GM21381 (cell line): ENCODE measurements around the gene LYZL4.

Experiments
- ATAC-seq: cut with Tn5 transposase; IDR thresholded peaks from one replicate; pipeline ENCODE4 v1.9.1; 2021; ENCODE audit warnings: mild to moderate bottlenecking, moderate library complexity; ENCODE audit not compliant: unreplicated experiment

Gene LYZL4

GRCh38 chr3:42410370-42411131 lies at the start of gene LYZL4:
Gene LYZL4 (minus strand): TSS chr3:42410610. CDS start chr3:42407251, 3,359 bp downstream.
- no peak for ATAC-seq

- ATAC-seq = no peak
Measured at GRCh38 chr3:42459151-42459550, 48.7 kb upstream of the LYZL4 start.

- no peak for ATAC-seq
Measured at GRCh38 chr3:42456211-42456610, 45.8 kb upstream of the LYZL4 start.

GRCh38 chr3:42451546-42452230 lies 41.3 kb upstream of the LYZL4 start:
- no peak for ATAC-seq

- ATAC-seq = no peak
Measured at GRCh38 chr3:42451116-42451515, 40.7 kb upstream of the LYZL4 start.

GRCh38 chr3:42450567-42450966 lies 40.2 kb upstream of the LYZL4 start:
- ATAC-seq = no peak

DNA sequence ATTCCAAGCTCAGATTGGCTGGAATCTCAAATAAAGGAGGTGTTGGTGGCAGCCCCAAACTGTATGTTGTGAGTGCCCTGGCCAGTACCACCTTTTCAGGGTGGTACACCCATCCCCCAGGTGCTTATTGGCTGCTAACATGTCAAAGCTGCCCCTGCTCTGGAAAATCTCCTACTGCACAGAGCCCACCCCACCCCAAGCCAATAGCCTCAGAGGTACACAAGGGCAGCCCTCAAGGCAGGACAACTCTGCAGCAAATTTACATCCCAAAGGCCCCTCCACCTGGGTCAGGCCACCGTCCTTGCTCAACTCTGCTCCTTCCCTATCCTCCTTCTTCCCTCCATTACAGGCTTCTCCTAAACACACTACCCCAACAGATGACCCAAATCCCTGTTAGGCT lies 37.1 kb upstream of the LYZL4 start:
- no peak for ATAC-seq

DNA sequence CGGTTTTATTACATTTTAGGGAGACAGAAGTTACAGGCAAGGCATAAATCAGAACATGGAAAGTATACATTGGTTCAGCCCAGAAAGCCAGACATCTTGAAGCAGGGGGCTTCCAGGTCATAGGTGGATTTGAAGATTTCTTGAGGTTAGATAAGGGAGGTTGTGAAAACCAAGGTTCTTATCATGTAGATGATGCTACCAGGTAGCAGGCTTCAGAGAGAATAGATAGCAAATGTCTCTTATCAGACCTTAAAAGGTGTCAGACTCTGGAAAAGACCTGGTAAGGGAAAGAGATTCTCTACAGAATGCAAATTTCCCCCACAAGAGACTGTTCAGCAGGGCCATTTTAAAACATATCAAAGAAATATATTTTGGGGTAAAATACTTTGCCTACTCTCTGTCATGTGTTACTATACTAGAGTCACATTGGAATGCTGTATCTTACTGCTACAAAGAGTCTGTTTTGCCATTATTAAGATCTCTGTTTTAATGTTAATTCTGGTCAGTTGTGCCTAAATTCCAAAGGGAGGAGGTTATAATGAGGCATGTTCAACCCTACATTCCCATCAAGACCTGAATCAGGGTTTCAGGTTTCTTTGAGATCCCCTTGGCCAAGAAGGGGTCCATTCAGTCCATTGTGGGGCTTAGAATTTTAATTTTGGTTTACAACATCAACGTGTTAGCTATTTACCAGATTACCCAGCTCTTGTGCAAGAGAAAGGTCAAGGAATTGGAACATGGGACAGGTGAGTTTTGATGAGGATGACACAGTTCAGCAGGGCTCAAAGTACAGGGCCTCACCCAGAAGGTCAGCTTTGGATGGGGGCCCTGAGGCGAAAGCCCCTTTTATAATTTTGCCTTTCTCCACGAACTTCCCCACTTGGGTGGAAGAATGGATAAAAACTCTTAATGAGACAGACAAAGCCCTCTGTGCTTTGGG lies 36.0 kb upstream of the LYZL4 start:
- no peak for ATAC-seq

DNA sequence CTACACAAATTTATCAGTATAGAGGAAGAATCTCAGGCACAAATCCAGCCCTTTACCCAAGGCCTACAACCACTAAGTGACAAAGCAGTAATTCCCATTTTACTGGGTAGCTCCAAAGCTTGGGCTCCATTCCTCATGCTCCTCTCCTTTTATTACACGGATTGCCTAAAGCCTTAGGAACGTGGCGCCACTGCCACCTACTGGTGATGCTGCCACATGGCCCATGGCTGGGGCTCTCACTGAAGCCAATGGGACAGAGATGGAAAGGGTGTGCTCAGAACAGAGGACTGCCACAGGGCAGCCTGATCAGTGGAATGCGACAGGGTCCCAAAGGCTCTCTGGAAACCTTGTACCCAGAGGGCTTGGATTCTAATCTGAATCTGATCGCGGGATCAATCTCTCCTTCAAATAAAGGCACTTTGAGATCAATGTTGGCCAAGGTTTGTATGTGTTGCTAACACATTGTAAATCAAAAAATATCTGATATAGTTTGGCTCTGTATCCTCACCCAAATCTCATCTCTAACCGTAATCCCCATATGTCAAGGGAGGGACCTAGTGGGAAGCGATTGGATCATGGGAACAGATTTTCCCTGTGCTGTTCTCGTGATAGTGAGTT lies 33.5 kb upstream of the LYZL4 start:
- no peak for ATAC-seq

DNA sequence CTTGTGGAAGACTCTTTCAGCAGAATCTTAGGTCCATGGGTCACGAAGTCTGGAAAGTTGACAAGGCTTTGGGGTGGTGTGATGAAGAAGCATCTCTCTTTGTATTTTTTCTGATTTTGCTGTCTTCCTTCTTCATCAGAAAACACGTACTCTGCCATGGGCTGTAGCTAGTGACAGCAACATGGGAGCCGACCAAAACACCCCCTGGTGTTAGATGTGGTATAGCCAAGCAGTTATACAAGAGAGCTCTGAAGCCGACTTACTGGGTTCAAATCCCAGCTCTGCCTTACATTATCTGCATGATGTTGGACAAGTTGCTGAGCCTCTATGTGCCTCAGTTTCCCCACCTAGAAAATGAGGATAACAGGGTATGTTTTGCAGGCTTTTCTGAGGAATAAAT lies 32.9 kb upstream of the LYZL4 start:
- ATAC-seq = no peak

DNA sequence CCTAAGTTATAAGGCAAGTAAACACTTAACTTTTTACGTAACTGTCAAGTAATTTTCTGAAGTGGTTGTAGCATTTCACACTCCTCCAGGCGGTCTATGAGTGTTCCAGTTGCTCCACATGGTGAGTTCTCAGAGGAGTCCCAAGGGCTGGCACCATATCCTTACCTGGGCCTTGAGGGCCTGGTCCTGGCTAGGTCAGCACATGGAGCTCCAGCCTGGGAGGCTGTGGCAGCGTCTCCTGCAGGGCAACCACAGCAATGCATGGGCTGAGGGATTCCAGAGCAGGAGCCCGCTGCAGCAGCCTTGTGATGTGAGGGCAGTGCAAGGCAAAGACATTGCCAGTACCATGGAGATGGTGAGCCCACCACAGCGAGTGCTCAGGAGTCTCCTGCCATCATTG lies 32.2 kb upstream of the LYZL4 start:
- no peak for ATAC-seq

DNA sequence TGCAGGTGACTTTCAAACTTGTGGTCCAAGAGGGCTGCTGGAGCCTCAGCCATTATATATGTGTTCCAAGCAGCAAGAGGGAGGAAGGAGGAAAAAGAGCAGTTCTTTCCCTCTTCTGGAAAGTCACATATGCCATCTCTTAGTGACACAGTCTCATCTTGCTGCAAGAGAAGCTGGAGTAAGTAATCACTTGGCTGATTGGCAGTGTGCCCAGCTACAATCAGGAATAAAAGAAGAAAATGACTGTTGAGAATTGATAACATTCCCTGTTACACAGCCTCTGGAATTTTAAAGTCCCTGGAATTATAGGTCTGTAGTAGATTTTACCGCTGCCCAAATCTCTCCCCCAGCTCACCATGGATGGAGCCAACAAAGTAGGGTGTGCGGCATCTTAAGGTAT lies 31.4 kb upstream of the LYZL4 start:
- ATAC-seq = no peak

DNA sequence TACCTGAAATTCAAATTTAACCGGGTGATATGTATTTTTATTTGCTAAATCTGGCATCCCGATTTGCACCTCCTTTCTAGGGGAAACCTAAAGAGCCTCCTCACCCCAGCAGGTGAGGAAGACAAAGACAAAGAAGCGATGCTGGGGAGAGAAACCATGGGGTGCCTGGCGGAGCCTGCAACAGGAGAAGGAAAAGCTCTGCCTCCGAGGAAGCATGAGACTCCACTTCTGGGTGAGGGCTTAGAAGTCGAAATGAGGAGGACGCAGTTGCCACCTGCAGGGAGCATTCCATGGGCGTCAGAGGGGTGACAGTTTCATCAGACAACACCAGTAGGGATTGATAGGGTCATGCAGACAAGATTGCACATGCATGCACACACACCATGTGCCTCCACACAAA lies 30.5 kb upstream of the LYZL4 start:
- ATAC-seq = no peak

DNA sequence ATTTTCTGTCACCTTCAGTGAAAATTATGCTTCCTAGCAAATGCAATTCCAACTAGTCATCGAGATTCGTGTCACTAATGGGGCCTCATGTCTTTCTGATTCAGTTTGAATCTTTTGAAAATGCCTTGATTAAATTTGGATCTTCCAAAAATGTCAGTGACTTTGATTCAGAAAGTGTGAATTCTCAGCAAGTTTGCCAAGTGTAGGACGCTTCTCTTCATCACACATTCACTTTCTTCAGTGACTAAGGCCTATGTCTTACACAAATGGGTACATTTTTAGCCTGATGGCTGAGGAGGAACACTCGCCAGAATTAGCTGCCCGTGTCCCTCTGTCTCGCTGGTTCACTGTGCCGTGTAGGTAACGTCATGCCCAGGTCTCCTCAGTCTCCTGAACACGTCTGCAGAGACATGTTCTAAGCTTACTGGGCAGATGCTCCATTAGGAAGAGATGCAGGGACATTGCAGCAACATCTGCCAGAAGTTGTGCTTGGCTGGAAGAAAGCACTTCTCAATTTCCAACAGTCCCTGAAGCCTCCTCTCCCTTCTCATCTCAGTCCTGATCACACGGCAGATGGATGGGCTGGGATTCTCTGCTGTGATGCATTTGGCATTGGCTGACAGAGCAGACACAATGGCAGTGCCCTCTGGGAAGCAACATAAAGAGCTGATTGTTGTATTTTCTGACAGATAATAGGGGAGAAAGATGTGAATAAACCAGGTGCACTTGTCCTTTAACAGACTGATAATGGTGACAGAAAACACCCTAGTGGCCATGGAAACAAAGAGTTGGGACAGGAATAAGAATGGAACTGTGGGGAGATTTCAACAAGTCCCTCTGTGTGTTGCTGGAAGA lies 29.1 kb upstream of the LYZL4 start:
- no peak for ATAC-seq

GRCh38 chr3:42438758-42439157 lies 28.3 kb upstream of the LYZL4 start:
- ATAC-seq = no peak

GRCh38 chr3:42438193-42438592 lies 27.8 kb upstream of the LYZL4 start:
- ATAC-seq = no peak

DNA sequence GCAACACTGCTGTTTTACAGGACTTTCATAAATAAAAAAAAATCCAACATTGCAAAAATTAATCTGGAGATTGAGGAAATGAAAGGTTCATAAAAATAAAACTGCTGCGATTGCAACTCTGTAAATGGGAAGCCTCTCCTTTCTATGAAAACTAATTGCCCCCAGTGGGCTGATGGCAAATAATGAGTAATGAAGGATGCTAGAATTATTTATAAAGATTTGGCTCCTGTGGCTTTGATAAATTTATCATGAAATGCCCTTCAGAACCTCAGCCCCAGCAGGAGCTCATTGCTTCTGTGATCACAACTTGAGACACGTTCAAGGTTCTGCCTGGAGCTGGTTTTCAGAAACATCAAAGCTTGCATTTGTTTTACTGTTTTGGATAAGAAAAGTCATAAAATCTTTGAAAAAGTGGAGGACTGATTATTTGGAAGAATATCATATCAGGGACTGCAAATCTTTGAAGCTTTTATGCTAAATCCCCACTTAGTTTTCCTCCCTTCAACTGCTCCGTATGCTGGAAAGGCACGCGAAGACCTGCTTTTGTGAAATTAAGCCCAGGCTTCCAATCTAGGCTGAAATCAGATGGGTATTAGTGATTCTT lies 24.5 kb upstream of the LYZL4 start:
- ATAC-seq = no peak

GRCh38 chr3:42432485-42432884 lies 22.1 kb upstream of the LYZL4 start:
- ATAC-seq = no peak

DNA sequence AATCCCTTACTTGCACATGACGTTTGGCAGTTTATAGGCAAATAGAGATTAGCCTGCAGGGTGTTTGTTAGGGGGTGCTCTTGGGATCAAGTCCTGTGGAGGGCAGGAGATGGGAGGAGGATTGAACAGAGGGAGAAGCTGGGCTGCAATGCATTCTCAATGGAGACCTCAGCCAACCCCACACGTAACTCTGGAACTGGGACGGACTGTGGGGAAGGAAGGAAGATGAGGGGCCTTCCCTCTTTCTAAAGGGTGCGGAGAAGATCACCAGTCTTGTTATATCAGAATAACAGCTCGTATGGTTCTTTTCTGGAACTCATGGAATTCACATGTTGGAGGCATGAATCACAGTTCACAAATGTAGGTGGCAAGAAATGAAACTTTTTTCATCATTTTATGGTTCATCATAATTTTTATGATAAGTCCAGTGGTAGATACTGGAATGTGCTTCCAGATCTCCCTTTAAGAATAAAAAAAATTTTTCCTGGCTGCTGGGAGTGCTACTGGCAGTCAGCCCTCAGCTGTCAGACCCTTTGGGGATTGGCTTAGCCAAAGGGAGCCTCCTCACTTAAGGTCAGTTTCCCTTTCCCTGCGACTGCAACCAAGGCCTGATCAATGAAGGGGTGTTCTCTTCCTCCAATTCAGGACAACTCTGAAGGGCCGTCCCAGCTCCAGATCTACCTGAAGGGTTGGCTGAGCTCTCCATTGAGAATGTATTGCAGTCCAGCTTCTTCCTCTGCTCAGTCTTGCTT lies 20.5 kb upstream of the LYZL4 start:
- no peak for ATAC-seq
